IPS DF 4.7 (cell line): Measurements from ENCODE around the gene ACP2.

Experiments used
- DNase-seq: peaks from one replicate; pipeline ENCODE4 v3.0.0-alpha.2; 2013; ENCODE audit warnings: low spot score; ENCODE audit errors: extremely low read depth

Gene ACP2

GRCh38 chr11:47269002-47269828 is 20.6 kb upstream of the ACP2 start:
- DNase-seq = no peak

DNA sequence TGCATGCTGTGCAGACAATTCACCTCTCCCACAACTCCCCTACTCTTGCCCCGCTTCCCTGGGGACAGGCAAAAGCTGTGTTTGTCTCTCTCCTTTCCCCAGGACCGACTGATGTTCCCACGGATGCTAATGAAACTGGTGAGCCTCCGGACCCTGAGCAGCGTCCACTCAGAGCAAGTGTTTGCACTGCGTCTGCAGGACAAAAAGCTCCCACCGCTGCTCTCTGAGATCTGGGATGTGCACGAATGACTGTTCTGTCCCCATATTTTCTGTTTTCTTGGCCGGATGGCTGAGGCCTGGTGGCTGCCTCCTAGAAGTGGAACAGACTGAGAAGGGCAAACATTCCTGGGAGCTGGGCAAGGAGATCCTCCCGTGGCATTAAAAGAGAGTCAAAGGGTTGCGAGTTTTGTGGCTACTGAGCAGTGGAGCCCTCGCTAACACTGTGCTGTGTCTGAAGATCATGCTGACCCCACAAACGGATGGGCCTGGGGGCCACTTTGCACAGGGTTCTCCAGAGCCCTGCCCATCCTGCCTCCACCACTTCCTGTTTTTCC is 19.9 kb upstream of the ACP2 start:
- no peak for DNase-seq

GRCh38 chr11:47267876-47268275 is 19.3 kb upstream of the ACP2 start:
- no peak for DNase-seq

DNA sequence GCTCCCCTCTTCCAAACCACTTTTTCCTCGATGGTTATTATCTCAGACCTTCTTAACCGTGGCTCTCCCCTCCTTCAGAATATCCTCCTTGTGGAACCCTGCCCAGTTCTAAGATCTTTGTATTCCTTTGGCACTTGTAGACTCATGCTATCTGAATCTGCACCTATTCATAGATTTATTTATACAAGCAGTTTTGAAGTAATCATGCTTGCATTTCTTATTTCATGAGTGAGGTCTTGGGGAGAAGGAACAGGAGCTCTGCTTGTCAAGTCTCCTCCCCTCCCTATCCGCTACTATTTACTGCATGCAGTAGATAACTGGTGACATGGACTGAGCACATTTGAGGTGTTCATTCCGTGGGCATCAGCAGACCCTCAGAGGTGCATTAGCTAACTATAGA is 15.9 kb upstream of the ACP2 start:
- no peak for DNase-seq

GRCh38 chr11:47264119-47264518 is 15.5 kb upstream of the ACP2 start:
- no peak for DNase-seq

DNA sequence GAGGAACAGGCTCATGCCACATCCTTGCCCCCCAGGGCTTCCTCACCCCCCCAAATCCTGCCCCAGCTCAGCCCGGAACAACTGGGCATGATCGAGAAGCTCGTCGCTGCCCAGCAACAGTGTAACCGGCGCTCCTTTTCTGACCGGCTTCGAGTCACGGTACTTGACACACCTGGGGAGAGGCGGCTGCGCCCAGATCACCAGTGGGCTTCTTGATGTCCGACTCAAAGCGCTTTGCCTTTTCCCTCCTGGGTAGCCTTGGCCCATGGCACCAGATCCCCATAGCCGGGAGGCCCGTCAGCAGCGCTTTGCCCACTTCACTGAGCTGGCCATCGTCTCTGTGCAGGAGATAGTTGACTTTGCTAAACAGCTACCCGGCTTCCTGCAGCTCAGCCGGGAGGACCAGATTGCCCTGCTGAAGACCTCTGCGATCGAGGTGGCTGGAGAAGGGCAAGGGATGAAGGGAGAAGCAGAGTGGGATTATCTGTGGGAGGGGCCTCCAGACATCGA is 12.7 kb upstream of the ACP2 start:
- DNase-seq = no peak

DNA sequence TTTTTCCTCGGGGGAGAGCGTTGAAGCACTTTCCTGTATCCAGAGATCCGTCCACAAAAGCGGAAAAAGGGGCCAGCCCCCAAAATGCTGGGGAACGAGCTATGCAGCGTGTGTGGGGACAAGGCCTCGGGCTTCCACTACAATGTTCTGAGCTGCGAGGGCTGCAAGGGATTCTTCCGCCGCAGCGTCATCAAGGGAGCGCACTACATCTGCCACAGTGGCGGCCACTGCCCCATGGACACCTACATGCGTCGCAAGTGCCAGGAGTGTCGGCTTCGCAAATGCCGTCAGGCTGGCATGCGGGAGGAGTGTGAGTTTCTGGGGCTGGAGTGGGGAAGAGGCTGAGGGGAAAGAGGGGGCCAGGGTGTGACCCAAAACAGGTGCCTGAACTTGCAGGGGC is 11.8 kb upstream of the ACP2 start:
- no peak for DNase-seq

- DNase-seq = no peak
Measured at GRCh38 chr11:47259232-47259977, 10.8 kb upstream of the ACP2 start.

- DNase-seq = no peak
Measured at GRCh38 chr11:47258317-47258902, 9.8 kb upstream of the ACP2 start.

DNA sequence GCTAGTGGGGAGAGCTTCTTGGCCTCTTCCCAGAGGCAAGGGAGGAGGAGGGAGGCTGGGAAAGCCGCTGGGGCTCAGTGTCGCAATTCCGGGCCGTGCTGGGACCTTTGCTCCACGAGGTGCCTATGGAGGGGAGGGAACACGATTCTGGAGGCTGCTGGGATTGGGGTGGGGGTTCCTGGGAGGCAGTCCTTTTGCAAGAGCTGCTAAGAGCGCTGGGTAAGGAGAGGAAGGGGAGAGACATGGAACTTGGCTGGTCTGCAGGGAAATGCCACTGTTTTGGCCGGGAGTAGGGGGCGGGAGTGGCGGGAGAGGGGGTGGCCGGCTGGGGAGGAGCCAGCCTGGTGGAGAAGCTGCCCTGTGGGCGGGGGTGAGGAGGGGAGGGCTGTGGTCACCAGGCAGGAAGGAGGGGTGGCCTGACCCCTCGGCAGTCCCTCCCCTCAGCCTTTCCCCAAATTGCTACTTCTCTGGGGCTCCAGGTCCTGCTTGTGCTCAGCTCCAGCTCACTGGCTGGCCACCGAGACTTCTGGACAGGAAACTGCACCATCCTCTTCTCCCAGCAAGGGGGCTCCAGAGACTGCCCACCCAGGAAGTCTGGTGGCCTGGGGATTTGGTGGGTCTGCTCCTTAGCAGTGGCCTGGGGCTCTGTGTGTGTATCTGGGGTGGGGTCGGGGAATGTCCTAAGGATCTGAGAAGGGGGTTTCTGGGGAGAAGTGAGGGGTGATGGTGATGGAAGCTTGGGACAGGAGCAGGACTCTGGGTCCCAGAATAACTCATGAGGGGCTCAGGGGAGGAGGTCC is 9.1 kb upstream of the ACP2 start, which contains the start of gene NR1H3:
Gene NR1H3 (plus strand): TSS at position 480 of the 800 bp plus-strand sequence. CDS start 1,221 bp downstream, outside the sequence.
- no peak for DNase-seq

DNA sequence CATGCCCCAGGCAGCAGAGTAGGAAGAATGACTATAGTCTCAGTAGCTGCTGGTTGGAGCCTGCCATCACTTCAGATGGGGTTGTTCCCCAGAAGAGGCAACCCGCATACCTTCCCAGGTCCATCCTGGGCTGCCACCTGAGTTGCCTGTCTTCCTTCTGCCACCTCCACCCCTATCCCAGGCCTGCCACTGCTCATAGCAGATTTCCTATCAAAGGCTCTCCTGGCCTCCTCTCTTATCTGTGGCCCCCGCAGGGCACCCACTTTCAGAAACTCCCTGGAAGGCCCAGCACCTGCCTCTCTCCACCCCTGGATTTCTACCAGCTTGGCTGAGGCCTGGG is 8.5 kb upstream of the ACP2 start:
- no peak for DNase-seq

DNA sequence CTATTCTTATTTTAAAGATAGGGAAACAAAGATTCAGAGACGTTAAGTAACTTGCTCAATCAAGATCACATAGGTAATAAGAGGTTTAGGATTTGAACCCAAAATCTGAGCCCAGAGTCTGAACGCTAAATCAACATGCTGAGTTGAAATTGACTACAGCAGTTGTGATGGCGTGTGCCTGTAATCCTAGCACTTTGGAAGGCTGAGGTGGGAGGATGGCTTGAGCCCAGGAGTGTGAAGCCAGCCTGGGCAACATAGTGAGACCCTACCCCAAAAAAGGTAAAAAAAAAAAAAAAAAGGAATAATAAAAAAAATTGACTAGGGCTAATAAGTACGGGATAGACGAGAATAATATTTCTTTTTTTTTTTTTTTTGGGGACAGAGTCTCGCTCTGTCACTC is 7.8 kb upstream of the ACP2 start:
- no peak for DNase-seq

- DNase-seq = no peak
Measured at GRCh38 chr11:47254386-47254785, 5.8 kb upstream of the ACP2 start.

DNA sequence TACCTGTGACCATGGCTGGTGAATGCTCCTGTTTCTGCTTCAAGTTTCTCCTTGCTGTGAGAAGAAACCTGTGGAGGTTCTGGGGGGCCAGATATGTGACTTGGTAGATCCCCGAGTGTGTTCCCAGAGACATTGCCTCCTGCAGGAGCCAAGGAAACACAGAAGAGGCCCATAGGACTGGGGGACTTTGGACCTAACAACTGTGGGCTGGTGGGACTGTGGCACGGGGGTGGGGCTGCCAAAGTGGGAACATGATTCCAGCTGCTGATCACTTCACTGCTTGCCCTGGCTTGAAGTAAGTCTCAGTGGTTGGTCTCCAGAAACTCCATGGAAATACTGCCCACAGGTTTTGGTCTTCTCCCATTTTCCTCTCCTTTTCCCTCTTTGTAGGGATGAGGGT is 5.0 kb upstream of the ACP2 start:
- DNase-seq = no peak

DNA sequence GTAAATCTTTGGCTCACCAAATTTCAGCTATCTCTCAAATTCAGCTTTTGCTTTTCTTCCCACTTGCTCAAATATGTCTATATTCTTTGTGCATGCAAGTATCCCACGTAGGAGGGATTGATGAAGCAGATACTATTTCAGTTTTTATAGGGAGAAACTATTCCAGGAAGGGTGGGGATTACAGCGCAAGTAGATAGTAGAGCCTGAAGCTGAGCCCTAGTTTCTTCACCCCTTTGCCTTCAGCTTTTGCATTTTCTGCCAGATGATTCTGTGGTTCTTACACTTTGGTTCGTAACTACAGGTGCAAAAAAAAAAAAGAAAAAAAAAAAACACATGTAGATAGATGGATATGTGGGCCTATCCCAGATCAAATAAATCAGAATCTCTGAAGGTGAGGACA is 3.1 kb upstream of the ACP2 start:
- DNase-seq = no peak

DNA sequence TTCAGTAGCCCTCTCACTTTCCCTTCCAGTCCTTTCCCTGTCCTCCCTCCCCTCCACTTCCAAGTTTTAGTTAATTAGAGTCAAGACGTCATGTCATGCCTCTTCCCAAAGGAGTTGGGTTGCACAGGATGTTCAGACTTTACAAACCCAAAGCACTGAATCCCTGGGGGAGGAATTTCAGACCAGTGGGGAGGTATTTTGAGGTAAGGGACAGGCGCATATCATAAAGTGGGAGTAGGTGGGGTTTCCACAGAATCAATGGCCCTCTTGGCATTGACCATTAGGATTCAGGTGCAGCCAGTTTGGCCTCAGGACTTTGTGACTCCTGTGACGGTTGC is 733 bp upstream of the ACP2 start:
- DNase-seq = no peak

GRCh38 chr11:47248304-47248663 is 330 bp downstream of the ACP2 start:
- DNase-seq = no peak

- DNase-seq = no peak
Measured at GRCh38 chr11:47247502-47247901, 1.1 kb downstream of the ACP2 start.

- no peak for DNase-seq
Measured at GRCh38 chr11:47245611-47246357, 2.8 kb downstream of the ACP2 start.

GRCh38 chr11:47244448-47245350 is 3.9 kb downstream of the ACP2 start:
- no peak for DNase-seq
